Measurements from ENCODE around the gene VWA8.
A peak's percentile ranks its signal among the peaks of the same experiment; 100 is the strongest.
"Not testable (repeated sequence)": the region's sequence is repeated elsewhere in the genome, so short reads cannot be mapped to it uniquely, and the experiment has no call there.

Gene VWA8

DNA sequence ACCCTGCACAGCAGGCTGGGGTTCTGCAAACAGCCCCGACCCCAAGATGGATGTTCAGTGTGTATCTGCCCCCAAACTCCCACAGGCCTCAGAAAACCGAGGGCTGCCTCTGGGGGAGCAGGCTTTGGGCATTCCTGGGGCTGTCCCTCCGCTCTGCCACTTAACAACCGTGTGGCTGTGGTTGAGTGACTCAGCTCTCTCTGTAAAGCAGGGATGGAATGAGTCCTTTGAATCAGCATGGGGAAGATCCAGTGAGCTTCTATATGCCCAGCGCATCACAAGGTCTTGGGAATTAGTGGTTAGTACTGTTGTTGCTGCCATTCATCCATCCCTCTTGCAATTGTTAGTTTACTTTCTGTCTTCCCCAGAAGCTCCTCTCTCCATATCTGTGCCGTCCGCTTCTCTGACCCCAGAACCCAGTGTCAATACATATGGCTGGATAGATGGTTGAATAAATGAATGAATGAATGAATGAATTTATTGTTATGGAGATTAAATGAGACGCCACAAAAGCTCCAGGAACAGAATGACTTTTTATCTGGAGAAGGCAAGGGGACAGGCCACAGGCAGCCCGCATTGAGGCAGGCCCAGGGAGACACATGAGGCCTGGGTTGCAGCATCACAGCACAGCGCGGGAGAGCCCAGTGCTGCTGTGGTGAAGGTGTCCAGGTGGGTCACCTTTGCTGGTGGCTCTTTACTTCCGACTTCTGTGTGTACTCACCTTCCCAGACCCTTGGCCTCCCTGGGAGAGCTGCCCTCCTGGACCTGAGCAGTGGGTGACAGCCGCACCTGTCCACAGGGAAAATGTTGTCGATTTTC lies 414.3 kb downstream of the VWA8 start:
- DNase-seq, result peak; percentile 51 to 59

DNA sequence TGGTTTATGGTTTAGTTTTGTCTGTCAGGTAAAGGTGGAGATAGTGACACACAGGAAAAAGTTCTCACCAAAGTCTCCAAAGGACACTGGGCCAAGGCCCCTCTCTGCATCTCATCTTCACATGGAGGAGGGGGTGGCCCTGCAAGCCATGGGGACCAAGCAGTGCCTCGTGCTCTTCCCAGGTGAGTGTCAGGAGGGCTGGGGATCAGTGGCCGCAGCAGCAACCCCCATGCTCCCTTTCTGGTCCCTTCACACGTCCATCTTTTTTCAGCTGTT lies 415.5 kb downstream of the VWA8 start:
- DNase-seq, result no peak

DNA sequence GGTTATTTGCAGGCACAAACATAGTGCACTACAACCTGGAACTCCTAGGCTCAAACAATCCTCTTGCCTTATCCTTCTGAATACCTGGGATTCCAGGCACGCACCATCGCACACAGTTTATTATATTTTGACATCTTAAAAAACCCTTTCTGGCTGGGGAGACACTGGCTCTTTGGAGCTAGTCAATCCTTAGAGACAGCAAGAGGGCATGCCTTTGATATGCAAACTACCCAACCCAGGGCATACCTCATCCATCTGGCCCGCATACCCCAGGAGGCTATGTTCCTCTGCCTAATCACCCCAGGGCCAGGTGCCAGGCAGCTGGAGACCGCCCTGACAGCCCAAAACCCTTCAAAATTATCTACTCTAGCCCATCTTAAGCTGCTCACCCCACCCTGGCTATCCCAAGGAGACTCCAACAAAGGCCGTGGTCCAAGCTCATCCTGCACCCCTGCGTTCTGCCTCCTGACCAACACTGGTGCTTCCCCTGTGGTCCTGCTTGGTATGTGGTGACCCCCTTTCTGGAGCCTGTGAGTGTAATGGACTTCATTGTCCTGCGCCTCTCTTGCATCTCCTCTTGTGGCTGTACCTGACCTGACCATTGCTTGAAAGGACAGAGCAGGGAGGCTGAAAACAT lies 417.1 kb downstream of the VWA8 start:
- no peak for DNase-seq

DNA sequence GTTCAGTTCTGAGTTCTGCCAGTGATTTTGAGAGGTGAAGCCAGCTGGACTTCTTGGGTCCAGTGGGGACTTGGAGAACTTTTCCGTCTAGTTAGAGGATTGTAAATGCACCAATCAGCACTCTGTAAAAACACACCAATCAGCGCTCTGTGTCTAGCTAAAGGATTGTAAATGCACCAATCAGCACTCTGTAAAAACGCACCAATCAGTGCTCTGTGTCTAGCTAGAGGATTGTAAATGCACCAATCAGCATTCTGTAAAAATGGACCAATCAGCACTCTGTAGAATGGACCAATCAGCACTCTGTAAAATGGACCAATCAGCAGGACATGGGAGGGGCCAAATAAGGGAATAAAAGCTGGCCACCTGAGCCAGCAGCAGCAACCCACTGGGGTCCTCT lies 418.1 kb downstream of the VWA8 start:
- DNase-seq, result not testable (repeated sequence)

GRCh38 chr13:41542281-41542680 lies 418.6 kb downstream of the VWA8 start:
- DNase-seq, result no peak

DNA sequence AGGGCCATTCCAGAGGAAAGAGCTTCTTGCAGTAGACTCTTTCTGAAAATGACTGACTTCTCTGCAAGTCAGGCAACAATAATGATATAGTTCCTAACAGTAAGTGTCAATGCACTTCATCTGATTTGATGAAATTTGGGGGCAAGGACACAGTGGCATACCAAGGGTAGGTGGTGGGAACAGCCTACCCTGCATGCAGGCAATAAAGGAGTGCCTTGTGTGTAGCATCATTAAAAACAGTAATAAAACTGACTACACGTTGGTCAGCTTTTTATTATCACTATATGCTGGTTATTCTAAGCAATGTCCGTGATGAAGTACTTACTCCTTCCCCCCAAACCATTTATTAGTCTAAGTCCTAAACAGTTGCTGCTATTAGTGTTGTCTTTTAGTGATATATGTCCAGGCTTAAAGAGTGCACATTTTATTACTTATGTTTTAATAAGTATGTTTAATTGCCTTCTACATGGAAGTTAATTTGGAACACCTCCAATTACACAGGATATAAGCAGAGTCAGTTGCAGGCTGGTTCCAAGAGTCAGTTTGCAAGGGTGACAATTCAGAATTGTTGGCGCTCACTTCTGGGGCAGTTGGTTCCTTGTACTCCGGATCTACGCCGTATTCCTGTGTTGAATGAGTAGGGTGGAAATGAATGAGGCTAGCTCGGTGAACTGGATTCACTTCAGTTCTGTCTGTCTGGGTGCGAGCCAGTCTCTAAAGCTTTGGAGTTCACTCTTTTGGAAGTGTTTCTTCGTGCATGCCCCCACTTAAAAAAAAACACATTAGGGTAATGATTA lies 419.6 kb downstream of the VWA8 start:
- no peak for DNase-seq

GRCh38 chr13:41540240-41540639 lies 420.7 kb downstream of the VWA8 start:
- not testable (repeated sequence) for DNase-seq

GRCh38 chr13:41533266-41534052 lies 427.4 kb downstream of the VWA8 start:
- no peak for DNase-seq

GRCh38 chr13:41528021-41528420 lies 432.9 kb downstream of the VWA8 start:
- DNase-seq, result no peak

- no peak for DNase-seq
Observed at GRCh38 chr13:41520660-41521630, 440.0 kb downstream of the VWA8 start.

GRCh38 chr13:41520016-41520659 lies 440.8 kb downstream of the VWA8 start:
- no peak for DNase-seq
